Measurements from ENCODE around the gene PCDH9. TPM values are rescaled to one million over a fixed set of nuclear protein-coding genes. Genes with fewer than 3 reads are reported as not detected.

PCDH9 gene
- polyA plus RNA-seq, 1 of the 3 experiments (the other 2 are of a cell fraction) = 1.3 TPM

DNA sequence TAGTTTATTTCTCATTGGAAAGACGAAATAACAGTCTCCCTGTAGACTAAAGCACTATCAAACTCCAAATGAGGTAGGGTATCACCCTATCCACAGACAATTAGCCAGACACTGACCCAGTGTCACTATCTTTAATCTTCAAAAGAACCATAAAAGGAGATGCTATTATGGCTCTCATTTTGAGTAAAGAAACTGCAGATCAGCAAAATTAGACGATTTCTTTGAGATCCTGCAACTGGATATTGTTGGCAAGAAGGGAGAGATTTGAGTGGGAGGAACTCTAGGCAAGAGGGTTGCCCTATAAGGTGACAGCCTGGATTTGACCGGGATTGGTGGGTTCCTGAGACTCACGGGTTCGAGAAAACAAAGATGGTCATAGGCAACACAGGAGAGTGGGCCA, 71.2 kb downstream of the PCDH9 start:
- Histone ChIP-seq H4K20me1 (ENCODE audit: insufficient read depth) (no peaks in the 10 kb centered on the region), H3K9ac (no peak overlapping the region), H3K4me3 (ENCODE audit: low read depth in 2 of 2, low read length in 1 of 2) (no peak overlapping the region; a peak in 1 of 4 replicates), H3K79me2 (ENCODE audit: insufficient read depth) (no peaks in the 10 kb centered on the region), H3K36me3 (replicated peaks in 1 of 2; ENCODE audit: control insufficient read depth in 1 of 2, insufficient read depth in 2 of 2, low read length in 1 of 2) (no peaks in the 10 kb centered on the region), H2AFZ (ENCODE audit: low read depth) (no peak overlapping the region), H3K9me3 (no peaks in the 10 kb centered on the region), H3K27me3 (ENCODE audit: insufficient read depth) (no peaks in the 10 kb centered on the region), H3F3A (replicated peaks; ENCODE audit: insufficient read depth) (peaks cover 3% of the 10 kb centered on the region), H3K27ac (ENCODE audit: low read depth in 2 of 2, low read length in 1 of 2) (no peak overlapping the region), H3K4me1 (ENCODE audit: control insufficient read depth in 1 of 2, insufficient read depth in 2 of 2, low read depth in 1 of 2, low read length in 1 of 2) (no peaks in the 10 kb centered on the region; a peak in 1 of 4 replicates), H3K4me2 (no peak overlapping the region), H3K9me2 (no peaks in the 10 kb centered on the region)
- 89% methylated on average over 5 of the region's 5 CpGs for WGBS (ENCODE audit: low lambda C conversion rate)
- POLR2A ChIA-PET = no interaction called here
- DNase-seq = no peak
- CTCF ChIA-PET = no interaction called here
- no peak for TF ChIP-seq GABPA (IDR thresholded peaks at IDR 0.05; ENCODE audit: low read depth)
- no peak for TF ChIP-seq RCOR1 (IDR thresholded peaks at IDR 0.05; ENCODE audit: low read length)
- TF ChIP-seq POLR2AphosphoS5 (IDR thresholded peaks at IDR 0.05; ENCODE audit: low read depth, low read length) = no peak
- TF ChIP-seq, protein P1, sequence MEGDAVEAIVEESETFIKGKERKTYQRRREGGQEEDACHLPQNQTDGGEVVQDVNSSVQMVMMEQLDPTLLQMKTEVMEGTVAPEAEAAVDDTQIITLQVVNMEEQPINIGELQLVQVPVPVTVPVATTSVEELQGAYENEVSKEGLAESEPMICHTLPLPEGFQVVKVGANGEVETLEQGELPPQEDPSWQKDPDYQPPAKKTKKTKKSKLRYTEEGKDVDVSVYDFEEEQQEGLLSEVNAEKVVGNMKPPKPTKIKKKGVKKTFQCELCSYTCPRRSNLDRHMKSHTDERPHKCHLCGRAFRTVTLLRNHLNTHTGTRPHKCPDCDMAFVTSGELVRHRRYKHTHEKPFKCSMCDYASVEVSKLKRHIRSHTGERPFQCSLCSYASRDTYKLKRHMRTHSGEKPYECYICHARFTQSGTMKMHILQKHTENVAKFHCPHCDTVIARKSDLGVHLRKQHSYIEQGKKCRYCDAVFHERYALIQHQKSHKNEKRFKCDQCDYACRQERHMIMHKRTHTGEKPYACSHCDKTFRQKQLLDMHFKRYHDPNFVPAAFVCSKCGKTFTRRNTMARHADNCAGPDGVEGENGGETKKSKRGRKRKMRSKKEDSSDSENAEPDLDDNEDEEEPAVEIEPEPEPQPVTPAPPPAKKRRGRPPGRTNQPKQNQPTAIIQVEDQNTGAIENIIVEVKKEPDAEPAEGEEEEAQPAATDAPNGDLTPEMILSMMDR (IDR thresholded peaks at IDR 0.05) = no peak
- TF ChIP-seq, protein P2, sequence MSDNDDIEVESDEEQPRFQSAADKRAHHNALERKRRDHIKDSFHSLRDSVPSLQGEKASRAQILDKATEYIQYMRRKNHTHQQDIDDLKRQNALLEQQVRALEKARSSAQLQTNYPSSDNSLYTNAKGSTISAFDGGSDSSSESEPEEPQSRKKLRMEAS (IDR thresholded peaks at IDR 0.05; ENCODE audit: low read depth) = no peak

DNA sequence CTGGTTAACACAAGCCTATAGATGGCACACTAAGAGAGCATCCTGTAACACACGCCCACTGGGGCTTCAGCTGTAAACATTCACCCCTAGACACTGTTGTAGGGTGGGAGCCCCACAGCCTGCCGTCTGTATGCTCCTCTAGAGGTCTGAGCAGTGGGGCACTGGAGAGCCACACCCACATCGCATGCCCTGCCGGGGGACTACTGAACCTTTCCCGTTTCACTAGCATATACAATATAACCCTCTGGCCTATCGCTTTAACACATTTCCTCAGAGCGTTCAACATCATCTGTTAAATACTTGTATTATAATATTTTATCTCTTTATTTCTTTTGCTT, 73.4 kb downstream of the PCDH9 start:
- H3K4me2 ChIP-seq = no peak overlapping the region
- no peaks in the 10 kb centered on the region; a peak in 1 of 4 replicates for H3K4me1 ChIP-seq (ENCODE audit: control insufficient read depth in 1 of 2, insufficient read depth in 2 of 2, low read depth in 1 of 2, low read length in 1 of 2)
- no peaks in the 10 kb centered on the region for H3K9me2 ChIP-seq
- ChIA-PET CTCF (no interaction called here), POLR2A (no interaction called here)
- 76% methylated on average over 6 of the region's 7 CpGs for WGBS (ENCODE audit: low lambda C conversion rate)
- H3K27ac ChIP-seq (ENCODE audit: low read depth in 2 of 2, low read length in 1 of 2) = no peak overlapping the region
- H3K27me3 ChIP-seq (ENCODE audit: insufficient read depth) = no peaks in the 10 kb centered on the region
- no peaks in the 10 kb centered on the region for H3K36me3 ChIP-seq (replicated peaks in 1 of 2; ENCODE audit: control insufficient read depth in 1 of 2, insufficient read depth in 2 of 2, low read length in 1 of 2)
- no peak overlapping the region for H3K9ac ChIP-seq
- H2AFZ ChIP-seq (ENCODE audit: low read depth) = no peak overlapping the region
- no peak overlapping the region for H3K4me3 ChIP-seq (ENCODE audit: low read depth in 2 of 2, low read length in 1 of 2)
- no peaks in the 10 kb centered on the region for H4K20me1 ChIP-seq (ENCODE audit: insufficient read depth)
- peaks cover 3% of the 10 kb centered on the region for H3F3A ChIP-seq (replicated peaks; ENCODE audit: insufficient read depth)
- H3K9me3 ChIP-seq = no peaks in the 10 kb centered on the region
- H3K79me2 ChIP-seq (ENCODE audit: insufficient read depth) = no peaks in the 10 kb centered on the region
- DNase-seq = no peak
- no peak for TF ChIP-seq NRF1 (IDR thresholded peaks at IDR 0.05; ENCODE audit: low read depth, low read length)

DNA sequence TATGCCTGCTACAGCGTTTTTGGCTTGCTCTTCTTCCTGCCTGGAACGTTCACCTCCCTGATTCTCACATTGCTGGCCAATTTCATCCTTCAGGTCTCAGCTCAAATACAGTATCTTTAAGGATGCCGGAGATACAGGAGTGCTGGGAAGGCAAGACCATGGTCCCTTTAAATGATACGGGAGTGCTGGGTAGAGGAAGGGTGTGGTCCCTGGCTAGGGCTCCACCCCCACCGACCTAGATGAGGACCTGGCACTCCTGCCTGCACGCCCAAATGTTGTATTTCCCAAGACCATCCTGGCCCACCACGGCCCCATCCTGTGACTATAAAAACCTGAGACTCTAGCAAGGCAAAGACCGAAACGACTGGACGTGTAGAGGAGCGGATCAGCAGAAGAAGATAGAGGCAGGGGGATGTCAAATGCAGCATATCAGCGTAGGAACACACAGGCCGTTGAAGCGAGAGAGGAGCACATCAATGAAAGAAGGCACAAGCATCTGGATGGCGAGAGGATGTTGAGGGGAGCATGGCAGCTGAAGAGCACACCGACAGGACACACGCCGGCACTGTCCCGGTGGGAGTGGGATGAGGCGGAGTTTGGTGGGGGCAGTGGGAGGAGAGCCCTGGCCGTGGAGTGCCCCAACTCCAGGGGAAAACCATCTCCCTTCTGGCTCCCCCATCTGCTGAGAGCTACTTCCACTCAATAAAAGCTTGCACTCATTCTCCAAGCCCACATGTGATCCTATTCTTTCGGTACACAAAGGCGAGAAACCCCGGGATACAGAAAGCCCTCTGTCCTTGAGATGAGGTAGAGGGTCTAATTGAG, 74.0 kb downstream of the PCDH9 start:
- Histone ChIP-seq H3K9me2 (no peaks in the 10 kb centered on the region), H3K27ac (ENCODE audit: low read depth in 2 of 2, low read length in 1 of 2) (no peak overlapping the region), H2AFZ (ENCODE audit: low read depth) (no peak overlapping the region), H3K79me2 (ENCODE audit: insufficient read depth) (no peaks in the 10 kb centered on the region), H3F3A (replicated peaks; ENCODE audit: insufficient read depth) (peaks cover 3% of the 10 kb centered on the region), H3K4me3 (ENCODE audit: low read depth in 2 of 2, low read length in 1 of 2) (no peak overlapping the region), H4K20me1 (ENCODE audit: insufficient read depth) (no peaks in the 10 kb centered on the region), H3K9ac (no peak overlapping the region), H3K27me3 (ENCODE audit: insufficient read depth) (no peaks in the 10 kb centered on the region), H3K9me3 (no peaks in the 10 kb centered on the region), H3K4me1 (ENCODE audit: control insufficient read depth in 1 of 2, insufficient read depth in 2 of 2, low read depth in 1 of 2, low read length in 1 of 2) (no peaks in the 10 kb centered on the region; a peak in 1 of 4 replicates), H3K36me3 (replicated peaks in 1 of 2; ENCODE audit: control insufficient read depth in 1 of 2, insufficient read depth in 2 of 2, low read length in 1 of 2) (no peaks in the 10 kb centered on the region), H3K4me2 (no peak overlapping the region)
- TF ChIP-seq, protein P2 (IDR thresholded peaks at IDR 0.05; ENCODE audit: low read depth) = no peak
- no peak for TF ChIP-seq ELF1 (IDR thresholded peaks at IDR 0.05)
- no peak for TF ChIP-seq NFIC (IDR thresholded peaks at IDR 0.05; ENCODE audit: borderline replicate concordance)
- no peak for TF ChIP-seq POLR2AphosphoS5 (IDR thresholded peaks at IDR 0.05; ENCODE audit: low read depth, low read length)
- no peak for TF ChIP-seq MEF2A (IDR thresholded peaks at IDR 0.05; ENCODE audit: borderline replicate concordance, low read depth)
- TF ChIP-seq NRF1 (IDR thresholded peaks at IDR 0.05; ENCODE audit: low read depth, low read length) = no peak
- TF ChIP-seq, protein P3, sequence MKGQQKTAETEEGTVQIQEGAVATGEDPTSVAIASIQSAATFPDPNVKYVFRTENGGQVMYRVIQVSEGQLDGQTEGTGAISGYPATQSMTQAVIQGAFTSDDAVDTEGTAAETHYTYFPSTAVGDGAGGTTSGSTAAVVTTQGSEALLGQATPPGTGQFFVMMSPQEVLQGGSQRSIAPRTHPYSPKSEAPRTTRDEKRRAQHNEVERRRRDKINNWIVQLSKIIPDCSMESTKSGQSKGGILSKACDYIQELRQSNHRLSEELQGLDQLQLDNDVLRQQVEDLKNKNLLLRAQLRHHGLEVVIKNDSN (IDR thresholded peaks at IDR 0.05; ENCODE audit: borderline replicate concordance, low read depth) = no peak
- no peak for TF ChIP-seq SIN3A (IDR thresholded peaks at IDR 0.05; ENCODE audit: borderline replicate concordance, low read depth, low read length)
- no peak for TF ChIP-seq CHD2 (IDR thresholded peaks at IDR 0.05; ENCODE audit: low read length, partially characterized antibody)
- TF ChIP-seq GABPA (IDR thresholded peaks at IDR 0.05; ENCODE audit: low read depth) = no peak
- TF ChIP-seq JUND (IDR thresholded peaks at IDR 0.05) = no peak
- 87% methylated on average over 24 of the region's 24 CpGs for whole genome bisulfite sequencing (ENCODE audit: low lambda C conversion rate)
- ChIA-PET CTCF (no interaction called here), POLR2A (no interaction called here)
- no peak for DNase-seq

Data from SK-N-SH (cell line).